Measurements from ENCODE around the gene DAPK2. TPM values are rescaled to one million over a fixed set of nuclear protein-coding genes. Genes with fewer than 3 reads are reported as not detected.

The DAPK2 gene
- total and polyA plus RNA-seq, 7 donors: 3.7 to 65.6 (median 44.3) TPM

- ATAC-seq (peak; percentile 78 to 87 (median 81)), DNase-seq (peak; percentile 67 to 95)
- H3K4me3 ChIP-seq: no peak overlapping the region
- H3K27ac ChIP-seq: peak overlapping the region; percentile 79
- 27 to 47% (median 30%) methylated on average over 17 of the region's 17 CpGs for WGBS, 3 donors
- no peak for TF ChIP-seq CTCF (IDR thresholded peaks at IDR 0.05)
- no peaks in the 10 kb centered on the region for H3K27me3 ChIP-seq (ENCODE audit: insufficient read depth in 3 of 3, low read length in 2 of 3)
- no peaks in the 10 kb centered on the region for H3K9me3 ChIP-seq
- H3K4me1 ChIP-seq: peaks cover 67% of the 10 kb centered on the region
- intact Hi-C loops (cut with DNase I): no loop called here
- H3K36me3 ChIP-seq (ENCODE audit: insufficient read depth in 1 of 2, low read depth in 1 of 2): peaks cover 0 to 9% of the 10 kb centered on the region in 2 donors
Observed at GRCh38 chr15:63985221-63986184, 60.8 kb downstream of the DAPK2 start.

GRCh38 chr15:63984331-63984730, 62.0 kb downstream of the DAPK2 start:
- H3K9me3 ChIP-seq: no peaks in the 10 kb centered on the region
- intact Hi-C loops (cut with DNase I): loop anchor here in 1 of 2 donors (5.0 kb wide), 2 partner anchors 33 to 63 kb away; partner anchors contain the start of gene DAPK2
- 64 to 96% (median 73%) methylated on average over 3 of the region's 3 CpGs for WGBS, 3 donors
- no peak for ATAC-seq
- H3K27me3 ChIP-seq (ENCODE audit: insufficient read depth in 3 of 3, low read length in 2 of 3): no peaks in the 10 kb centered on the region
- no peak for TF ChIP-seq CTCF (IDR thresholded peaks at IDR 0.05)
- peaks cover 0 to 9% of the 10 kb centered on the region in 2 donors for H3K36me3 ChIP-seq (ENCODE audit: insufficient read depth in 1 of 2, low read depth in 1 of 2)
- no peak for DNase-seq
- no peak overlapping the region for H3K4me3 ChIP-seq
- H3K27ac ChIP-seq: peak overlapping the region; percentile 79
- peaks cover 73% of the 10 kb centered on the region for H3K4me1 ChIP-seq

- no peak for DNase-seq
- WGBS, 3 donors: 86 to 91% (median 89%) methylated on average over 19 of the region's 19 CpGs
Observed at GRCh38 chr15:63983061-63983711, 63.1 kb downstream of the DAPK2 start.

GRCh38 chr15:63982381-63982854, 63.9 kb downstream of the DAPK2 start:
- intact Hi-C loops (cut with DNase I): loop anchor here in 1 of 2 donors (5.0 kb wide), 2 partner anchors 35 to 65 kb away; partner anchors contain the start of gene DAPK2
- ATAC-seq: peak; percentile 44 to 59 (median 52)
- no peak overlapping the region for H3K4me3 ChIP-seq

More at GRCh38 chr15:63983061-63983711, 63.1 kb downstream of the DAPK2 start:
- H3K4me1 ChIP-seq: peaks cover 81% of the 10 kb centered on the region
- peak overlapping the region; percentile 79 for H3K27ac ChIP-seq
- no peak overlapping the region for H3K4me3 ChIP-seq
- intact Hi-C loops (cut with DNase I): loop anchor here in 1 of 2 donors (5.0 kb wide), 2 partner anchors 34 to 64 kb away; partner anchors contain the start of gene DAPK2
- peaks cover 0 to 9% of the 10 kb centered on the region in 2 donors for H3K36me3 ChIP-seq (ENCODE audit: insufficient read depth in 1 of 2, low read depth in 1 of 2)
- no peak for ATAC-seq
- no peaks in the 10 kb centered on the region for H3K27me3 ChIP-seq (ENCODE audit: insufficient read depth in 3 of 3, low read length in 2 of 3)
- peak; percentile 11 for TF ChIP-seq CTCF (IDR thresholded peaks at IDR 0.05)
- no peaks in the 10 kb centered on the region for H3K9me3 ChIP-seq

More at GRCh38 chr15:63982381-63982854, 63.9 kb downstream of the DAPK2 start:
- peaks cover 0 to 11% of the 10 kb centered on the region in 2 donors for H3K36me3 ChIP-seq (ENCODE audit: insufficient read depth in 1 of 2, low read depth in 1 of 2)
- H3K27me3 ChIP-seq (ENCODE audit: insufficient read depth in 3 of 3, low read length in 2 of 3): no peaks in the 10 kb centered on the region
- H3K9me3 ChIP-seq: no peaks in the 10 kb centered on the region
- peaks cover 78% of the 10 kb centered on the region for H3K4me1 ChIP-seq
- WGBS, 3 donors: 31 to 33% (median 32%) methylated on average over 7 of the region's 7 CpGs
- DNase-seq: peak in 1 of 2 donors; percentile 65
- TF ChIP-seq CTCF (IDR thresholded peaks at IDR 0.05): no peak
- H3K27ac ChIP-seq: peak overlapping the region; percentile 79
